HG02571 (cell line): ENCODE results near the gene PSPN.
"Not testable (repeated sequence)": the region's sequence is repeated elsewhere in the genome, so short reads cannot be mapped to it uniquely, and the experiment has no call there.

Source experiments
- ATAC-seq: cut with Tn5 transposase; IDR thresholded peaks from one replicate; pipeline ENCODE4 v1.9.1; 2021; ENCODE audit warnings: mild to moderate bottlenecking, moderate library complexity; ENCODE audit not compliant: unreplicated experiment

The PSPN gene

DNA sequence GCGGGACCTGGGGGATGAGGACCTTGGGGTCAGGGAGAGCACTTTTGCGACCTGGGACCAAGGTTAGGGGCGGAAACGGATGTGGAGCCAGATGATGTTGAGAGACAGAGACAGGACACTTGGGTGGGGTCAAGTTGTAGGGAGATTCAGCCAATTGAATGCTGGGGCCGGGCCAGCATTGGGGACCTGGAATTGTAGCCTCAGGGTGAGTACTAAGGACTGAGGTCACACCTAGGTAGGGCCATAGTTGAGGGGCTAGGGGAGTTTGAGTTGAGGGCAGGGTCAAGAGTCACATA lies 2.0 kb downstream of the PSPN start:
- no peak for ATAC-seq

DNA sequence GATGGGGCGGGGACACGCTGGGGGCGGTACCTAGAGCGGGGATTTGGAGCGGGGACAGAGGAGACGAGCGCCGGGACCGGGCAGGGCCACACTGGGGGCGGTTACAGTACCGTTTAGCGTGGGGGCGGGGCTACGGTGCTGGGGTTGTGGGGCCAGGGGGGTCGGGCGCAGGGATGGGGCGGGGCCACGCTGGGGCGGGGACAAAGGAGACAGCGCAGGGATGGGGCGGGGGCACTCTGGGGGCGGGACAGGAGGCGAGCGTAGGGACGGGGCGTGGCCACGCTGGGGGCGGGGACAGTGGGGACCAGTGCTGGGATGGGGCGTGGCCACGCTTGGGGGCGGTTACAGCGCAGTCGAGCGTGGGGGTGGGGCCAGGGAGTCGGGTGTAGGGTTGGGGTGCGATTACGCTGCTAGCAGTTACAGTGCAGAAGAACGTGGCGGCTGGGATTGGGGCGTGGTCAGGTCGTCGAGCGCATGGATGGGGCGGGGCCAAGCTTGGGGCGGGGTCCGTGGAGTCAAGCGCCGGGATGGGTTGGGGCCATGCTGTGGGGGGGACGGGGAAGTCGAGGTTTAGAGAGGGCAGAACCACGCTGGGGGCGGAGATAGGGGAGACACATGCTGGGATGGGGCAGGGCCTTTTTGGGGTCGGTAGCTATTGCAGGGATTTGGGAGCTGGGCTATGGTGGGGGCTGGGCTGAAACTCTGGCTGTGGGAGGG lies 2.5 kb downstream of the PSPN start:
- peak; percentile 44 for ATAC-seq

DNA sequence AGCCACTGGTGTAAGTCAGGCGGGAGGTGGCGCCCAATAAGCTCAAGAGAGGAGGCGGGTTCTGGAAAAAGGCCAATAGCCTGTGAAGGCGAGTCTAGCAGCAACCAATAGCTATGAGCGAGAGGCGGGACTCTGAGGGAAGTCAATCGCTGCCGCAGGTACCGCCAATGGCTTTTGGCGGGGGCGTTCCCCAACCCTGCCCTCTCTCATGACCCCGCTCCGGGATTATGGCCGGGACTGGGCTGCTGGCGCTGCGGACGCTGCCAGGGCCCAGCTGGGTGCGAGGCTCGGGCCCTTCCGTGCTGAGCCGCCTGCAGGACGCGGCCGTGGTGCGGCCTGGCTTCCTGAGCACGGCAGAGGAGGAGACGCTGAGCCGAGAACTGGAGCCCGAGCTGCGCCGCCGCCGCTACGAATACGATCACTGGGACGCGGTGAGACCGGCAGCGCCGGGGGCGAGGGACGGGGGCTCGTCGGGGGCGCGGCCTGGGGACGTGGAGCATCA lies 3.1 kb downstream of the PSPN start, which contains the start of gene ALKBH7:
TSS of gene ALKBH7 (plus strand) at position 201 of the 502 bp plus-strand sequence. CDS start at position 228, 27 bp downstream.
- ATAC-seq: peak; percentile 68

DNA sequence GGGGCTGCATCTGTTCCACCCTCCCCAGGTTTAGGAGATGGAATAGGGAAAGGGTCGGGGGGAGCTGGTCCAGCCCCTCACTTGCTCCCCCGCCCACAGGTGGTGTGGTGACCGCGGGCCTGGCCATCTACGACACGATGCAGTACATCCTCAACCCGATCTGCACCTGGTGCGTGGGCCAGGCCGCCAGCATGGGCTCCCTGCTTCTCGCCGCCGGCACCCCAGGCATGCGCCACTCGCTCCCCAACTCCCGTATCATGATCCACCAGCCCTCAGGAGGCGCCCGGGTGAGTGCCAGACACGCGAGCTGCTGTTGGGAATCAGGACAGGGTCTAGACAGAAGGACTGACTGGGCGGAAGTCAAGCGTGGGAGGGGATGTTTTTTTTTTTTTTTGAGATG lies 11.4 kb downstream of the PSPN start:
- no peak for ATAC-seq

DNA sequence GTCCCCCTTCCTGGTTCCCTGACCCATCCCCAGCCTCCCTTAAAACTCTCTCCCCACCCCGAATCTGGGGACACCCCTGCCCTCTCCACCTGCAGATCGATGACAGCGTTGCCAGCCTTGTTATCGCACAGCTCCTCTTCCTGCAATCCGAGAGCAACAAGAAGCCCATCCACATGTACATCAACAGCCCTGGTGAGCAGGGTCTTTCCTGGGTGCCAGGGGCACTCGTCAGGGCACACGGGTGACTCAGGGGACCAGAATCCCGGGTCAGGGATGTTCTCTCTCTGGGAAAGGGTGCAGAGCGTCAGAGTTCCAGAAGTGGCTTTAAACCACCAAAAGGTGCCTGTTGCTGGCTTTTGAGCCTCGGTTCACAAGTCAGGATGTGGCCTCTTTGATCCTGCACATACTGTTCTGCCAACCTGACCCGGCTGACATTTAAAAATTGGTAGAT lies 13.4 kb downstream of the PSPN start:
- no peak for ATAC-seq

DNA sequence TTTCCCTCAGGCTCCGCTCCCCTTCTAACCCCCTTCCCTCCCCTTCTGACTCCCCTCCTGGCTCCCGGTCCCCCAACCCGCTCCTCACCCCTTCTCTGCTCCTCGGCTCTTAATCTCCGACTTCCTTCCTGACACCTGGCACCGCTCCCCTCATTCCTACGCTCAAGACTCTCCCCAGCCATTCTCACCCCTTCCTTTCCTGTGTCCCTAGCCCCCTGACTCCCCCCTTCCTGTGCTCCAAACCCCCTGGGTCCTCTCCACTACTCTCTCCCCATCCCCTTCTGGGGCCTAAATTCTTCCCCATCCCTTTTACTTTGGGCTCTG lies 13.7 kb downstream of the PSPN start:
- no peak for ATAC-seq

DNA sequence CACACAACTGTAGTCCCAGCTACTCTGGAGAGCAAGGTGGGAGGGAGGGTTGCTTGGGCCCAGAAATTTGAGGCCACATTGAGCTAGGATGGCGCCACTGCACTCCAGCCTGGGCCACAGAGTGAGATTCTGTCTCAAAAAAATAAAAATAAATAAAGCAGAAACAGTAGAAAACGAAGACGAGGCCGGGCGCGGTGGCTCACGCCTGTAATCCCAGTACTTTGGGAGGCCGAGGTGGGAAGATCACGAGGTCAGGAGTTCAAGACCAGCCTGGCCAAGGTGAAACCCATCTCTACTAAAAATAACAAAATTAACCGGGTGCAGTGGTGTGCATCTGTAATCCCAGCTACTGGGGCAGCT lies 14.9 kb downstream of the PSPN start:
- not testable (repeated sequence) for ATAC-seq

DNA sequence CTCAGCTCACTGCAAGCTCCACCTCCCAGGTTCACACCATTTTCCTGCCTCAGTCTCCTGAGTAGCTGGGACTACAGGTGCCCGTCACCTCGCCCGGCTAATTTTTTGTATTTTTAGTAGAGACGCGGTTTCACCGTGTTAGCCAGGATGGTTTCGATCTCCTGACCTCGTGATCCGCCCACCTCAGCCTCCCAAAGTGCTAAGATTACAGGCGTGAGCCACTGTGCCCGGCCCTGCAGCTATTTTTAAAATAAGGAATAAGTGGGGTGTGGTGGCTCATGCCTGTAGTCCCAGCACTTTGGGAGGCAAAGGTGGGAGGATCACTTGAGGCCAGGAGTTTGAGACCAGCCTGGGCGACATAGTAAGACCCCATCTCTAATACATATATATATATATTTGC lies 15.3 kb downstream of the PSPN start:
- not testable (repeated sequence) for ATAC-seq

DNA sequence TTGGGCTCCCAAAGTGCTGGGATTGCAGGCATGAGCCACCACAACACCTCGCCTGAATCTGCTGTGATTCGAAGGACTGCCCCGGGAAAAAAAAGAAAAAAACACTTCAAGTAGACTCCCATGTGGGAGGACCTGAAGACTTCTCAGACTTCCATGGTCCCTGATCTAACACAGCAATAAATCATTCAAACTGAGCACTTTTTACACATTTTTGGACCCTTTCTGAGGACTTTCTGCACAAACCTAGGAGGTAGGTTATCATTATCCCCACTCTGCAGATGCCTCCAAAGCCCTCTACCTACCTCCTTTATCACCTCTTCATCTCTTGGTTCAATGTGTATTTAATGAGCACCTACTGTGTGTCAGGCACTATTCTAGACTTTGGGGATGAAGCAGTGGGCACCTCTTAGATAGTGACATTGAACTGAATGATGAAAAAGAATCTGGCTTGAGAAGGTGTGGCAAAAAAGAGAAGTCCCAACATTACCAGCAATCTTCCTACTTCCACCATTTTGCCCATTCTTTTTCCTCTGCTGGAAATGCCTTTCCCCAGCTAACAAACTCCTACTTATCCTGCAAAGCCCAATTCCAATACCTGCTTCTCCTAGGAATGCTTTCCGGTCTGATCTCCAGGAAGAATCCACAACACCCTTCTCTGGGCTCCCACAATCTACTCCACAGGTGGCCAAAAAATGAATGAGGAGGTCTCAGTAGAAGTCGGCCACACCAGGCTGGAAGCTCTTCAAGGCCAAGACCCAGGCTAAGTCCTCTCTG lies 16.0 kb downstream of the PSPN start:
- ATAC-seq: no peak

DNA sequence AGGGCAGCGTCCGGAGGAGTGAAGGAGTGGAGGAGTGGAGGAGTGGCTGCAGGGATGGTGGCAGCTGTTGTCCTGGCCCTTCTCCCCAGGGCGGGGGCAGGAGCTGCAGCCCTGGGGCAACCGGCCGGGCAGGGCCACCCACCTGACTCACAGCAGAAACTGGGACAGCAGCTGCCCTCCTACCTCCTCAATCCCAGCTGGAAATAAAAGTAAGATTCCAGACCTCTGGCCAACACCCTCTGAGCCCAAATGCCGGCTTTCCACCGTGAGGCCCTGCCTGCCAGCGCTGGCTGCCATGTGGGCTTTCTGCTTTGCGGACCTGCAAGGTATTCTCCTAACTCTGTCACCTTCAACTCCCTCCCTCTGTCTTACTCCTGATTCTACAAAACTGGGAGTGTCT lies 17.7 kb downstream of the PSPN start:
- no peak for ATAC-seq

DNA sequence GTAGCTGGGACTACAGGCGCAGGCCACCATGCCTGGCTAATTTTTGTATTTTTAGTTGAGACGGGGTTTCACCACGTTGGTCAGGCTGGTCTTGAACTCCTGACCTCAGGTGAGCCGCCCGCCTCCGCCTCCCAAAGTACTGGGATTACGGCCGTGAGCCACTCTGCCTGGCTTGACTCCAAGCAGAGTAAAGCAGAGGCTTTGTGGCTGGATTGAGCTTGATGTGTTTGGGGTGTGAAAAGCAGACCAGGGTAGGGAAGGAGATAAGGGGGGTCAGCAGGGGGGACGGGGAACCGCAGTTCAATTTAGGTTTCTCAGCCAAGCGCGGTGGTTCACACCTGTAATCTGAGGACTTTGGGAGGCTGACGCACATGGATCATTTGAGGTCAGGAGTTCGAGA lies 18.6 kb downstream of the PSPN start:
- no peak for ATAC-seq

DNA sequence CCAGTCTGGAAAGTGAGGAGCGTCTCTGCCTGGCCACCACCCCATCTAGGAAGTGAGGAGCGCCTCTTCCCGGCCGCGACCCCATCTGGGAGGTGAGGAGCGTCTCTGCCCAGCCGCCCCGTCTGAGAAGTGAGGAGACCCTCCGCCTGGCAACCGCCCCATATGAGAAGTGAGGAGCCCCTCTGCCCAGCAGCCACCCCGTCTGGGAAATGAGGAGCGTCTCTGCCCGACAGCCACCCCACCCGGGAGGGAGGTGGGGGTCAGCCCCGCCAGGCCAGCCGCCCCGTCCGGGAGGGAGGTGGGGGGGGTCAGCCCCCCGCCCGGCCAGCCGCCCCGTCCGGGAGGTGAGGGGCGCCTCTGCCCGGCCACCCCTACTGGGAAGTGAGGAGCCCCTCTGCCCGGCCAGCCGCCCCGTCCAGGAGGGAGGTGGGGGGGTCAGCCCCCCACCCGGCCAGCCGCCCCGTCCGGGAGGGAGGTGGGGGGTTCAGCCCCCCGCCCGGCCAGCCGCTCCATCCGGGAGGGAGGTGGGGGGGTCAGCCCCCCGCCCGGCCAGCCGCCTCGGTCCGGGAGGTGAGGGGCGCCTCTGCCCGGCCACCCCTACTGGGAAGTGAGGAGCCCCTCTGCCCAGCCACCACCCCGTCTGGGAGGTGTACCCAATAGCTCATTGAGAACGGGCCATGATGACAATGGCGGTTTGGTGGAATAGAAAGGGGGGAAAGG lies 20.3 kb downstream of the PSPN start:
- ATAC-seq: not testable (repeated sequence)

DNA sequence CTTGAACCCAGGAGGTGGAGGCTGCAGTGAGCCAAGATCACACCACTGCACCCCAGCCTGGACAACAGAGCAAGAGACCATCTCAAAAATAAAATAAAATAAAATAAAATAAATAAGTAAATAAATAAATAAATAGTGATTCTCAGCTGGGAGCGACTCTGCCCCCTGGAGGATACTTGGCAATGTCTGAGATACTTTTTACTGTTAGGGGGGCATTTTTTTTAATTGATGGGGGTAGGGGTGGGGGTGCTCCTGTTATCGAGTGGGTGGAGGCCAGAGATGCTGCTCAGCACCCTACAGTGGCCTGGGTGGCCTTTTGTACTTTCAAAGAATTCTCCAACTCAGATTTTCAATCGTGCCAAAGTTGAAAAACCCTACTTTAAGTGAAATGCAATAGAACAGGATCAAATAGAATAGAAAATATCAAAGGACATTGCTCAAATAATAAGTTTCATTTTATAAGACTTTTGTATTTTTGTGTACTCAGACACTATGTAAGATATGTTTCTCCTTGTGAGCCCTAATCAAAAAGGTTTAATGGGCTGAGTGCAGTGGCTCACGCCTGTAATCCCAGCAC lies 21.5 kb downstream of the PSPN start:
- ATAC-seq: no peak

DNA sequence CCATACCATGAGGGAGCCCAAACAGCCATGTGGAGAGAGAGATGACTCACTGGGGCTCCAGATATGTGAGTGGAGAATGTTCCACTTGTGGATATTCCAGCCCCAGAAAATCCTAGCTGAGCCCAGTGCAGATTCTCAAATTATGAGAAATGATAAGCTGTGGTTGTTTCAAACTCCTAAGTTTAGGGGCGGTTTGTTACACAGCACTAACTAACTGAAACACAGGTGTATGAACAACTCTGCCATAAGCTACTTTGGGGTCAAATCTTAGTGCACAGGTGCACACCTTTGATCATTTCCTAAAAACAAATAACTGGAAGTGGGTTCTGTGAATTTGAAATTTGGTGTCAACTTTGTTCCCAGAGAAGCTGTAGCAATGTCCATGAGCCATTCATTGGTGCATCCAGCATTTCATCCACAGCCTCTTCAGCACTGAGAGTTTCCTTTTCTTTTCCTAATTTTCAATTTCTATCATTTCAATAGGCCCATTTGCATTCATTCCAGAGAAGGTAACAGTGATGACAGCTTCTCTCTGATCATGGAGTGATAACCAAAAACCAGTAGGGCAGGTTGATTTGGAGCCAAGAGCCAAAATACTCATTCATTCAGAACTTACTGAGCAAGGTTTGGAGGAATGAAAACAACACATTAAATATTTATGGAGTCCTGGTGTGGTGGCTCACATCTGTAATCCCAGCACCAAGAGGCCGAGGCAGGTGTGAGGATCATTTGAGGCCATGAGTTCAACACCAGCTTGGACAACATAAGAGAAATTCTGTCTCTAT lies 23.2 kb downstream of the PSPN start:
- ATAC-seq: no peak

DNA sequence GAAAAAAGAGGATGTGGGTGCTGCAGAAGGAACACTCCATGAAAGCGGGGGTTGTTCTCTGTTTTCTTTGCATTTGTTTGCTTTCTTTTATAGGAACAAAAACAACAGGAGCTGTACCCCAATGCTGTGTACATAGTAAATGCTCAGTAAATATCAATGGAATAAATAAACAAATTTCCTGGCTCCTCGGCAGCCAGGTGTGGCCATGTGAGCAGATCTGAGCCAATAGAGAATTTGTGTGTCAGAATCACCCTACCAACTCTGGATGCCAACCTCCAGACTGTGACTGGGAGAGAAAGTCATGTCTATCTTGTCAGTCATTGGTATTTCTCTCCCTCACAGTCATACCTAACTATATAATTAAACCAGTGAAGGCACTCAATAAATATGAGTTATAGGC lies 25.0 kb downstream of the PSPN start:
- ATAC-seq: no peak

DNA sequence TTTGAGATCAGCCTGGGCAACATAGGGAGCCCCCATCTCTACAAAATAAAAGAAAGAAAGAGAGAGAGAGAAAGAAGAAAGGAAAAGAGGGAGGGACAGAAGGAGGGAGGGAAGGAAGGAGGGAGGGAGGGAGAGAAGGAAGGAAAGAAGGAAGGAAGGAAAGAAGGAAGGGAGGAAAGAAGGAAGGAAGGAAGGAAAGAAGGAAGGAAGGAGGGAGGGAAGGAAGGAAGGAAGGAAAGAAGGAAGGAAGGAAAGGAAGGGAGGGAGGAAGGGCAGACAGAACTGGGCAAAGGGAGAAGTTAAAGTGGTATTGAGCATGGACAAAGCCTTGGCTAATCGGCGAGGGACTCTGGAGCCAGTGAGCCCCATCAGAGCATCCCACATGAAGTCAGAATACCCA lies 26.5 kb downstream of the PSPN start:
- ATAC-seq: not testable (repeated sequence)

DNA sequence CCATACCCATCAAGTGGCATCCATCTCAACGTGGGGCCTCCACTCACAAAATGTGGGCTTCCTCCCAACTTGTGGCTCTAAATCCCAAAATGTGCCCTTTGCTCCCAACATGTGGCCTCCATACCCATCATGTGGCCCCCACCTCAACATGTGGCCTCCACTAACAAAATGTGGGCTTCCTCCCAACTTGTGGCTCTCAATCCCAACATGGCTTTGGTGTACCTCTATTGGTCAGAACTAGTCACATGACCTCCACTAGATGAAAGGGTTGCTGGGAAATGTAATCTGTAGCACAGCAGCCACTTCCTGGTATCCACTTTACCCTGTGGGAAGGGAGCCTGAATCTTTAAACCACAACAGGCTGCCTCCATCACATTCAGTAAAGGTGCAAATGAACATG lies 32.3 kb downstream of the PSPN start:
- ATAC-seq: no peak

DNA sequence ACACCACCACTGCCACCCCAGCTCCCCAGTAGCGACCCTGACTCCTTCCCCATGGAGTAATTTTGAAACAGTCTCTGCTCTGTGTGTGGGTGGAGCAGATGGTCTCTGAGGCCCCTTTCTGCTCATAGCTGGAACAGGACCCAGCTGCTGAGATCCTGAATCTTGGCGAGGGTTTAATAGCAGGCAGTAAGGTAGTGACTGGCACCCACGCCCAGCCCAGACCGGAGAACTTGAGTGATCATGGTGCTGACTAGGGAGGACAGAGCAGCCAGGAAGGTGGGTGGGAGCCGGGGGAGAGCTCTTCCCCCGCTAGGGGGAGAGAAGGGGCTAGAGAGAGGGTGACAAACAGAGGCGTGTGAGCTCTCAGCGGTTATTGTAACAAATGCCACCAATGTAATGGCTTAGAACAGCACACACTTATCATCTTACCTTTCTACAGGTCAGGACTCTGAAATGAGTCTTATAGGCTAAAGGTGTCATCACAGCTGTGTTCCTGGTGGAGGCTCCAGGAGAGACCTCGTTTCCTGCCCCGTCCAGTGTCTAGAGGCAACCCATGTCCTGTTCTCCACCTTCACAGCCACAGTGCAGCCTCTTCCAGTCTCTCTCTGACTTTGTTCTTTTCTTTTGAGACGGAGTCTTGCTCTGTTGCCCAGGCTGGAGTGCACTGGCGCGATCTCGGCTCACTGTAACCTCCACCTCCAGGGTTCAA lies 35.1 kb downstream of the PSPN start:
- no peak for ATAC-seq

DNA sequence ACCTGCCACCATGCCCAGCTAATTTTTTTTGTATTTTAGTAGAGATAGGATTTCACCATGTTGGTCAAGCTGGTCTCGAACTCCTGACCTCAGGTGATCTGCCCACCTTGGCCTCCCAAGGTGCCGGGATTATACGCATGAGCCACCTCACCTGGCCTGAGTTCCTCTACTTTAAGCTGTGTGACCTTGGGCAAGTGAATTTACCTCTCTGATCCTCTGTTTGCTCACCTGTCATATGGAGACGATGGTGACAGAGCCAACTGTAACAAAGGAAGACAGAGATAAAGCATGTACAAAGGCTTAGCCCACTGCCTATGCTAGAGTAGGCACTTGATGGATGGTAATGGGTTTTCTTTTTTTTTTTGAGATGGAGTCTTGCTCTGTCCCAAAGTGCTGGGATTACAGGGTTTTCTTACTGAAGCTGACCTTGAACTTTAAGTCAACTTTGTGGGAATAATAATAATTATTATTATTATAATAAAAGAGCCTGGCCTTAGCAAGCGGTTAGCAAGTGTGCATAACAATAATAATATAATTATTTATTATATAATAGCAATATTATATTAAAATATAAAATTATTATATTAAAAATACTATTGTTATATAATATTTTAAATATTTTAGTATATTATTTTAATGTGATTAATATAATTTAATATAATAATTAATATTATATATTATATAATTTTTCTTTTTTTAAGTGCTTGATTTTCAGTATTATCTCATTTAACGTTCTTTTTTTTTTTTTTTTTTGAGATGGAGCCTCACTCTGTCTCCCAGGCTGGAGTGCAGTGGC lies 41.0 kb downstream of the PSPN start:
- no peak for ATAC-seq
